Liver (tissue), 9 donors: ENCODE results near the gene SF1. TPM values are rescaled to one million over a fixed set of nuclear protein-coding genes. Genes with fewer than 3 reads are reported as not detected.

ENCODE experiments used
- DNase-seq: peaks from one replicate; pipeline ENCODE4 v3.0.0-alpha.2; 2017; ENCODE audit warnings: low spot score
- H3K27ac ChIP-seq, 2 donors: one replicate each; pipeline ENCODE4 v1.7.0; 2013; ENCODE audit warnings: inconsistent platforms in 2 of 2, low read length in 2 of 2, control low read depth in 1 of 2, low read depth in 1 of 2, mild to moderate bottlenecking in 1 of 2
- H3K27me3 ChIP-seq, 4 donors: one replicate each; pipeline versions ENCODE4 v1.6.1 to v1.7.0; 2013; ENCODE audit warnings: low read length in 3 of 4, inconsistent platforms in 1 of 4, mild to moderate bottlenecking in 1 of 4, moderate library complexity in 1 of 4; ENCODE audit not compliant: control insufficient read depth in 4 of 4, insufficient read depth in 4 of 4
- H3K36me3 ChIP-seq, 4 donors: one replicate each; pipeline versions ENCODE4 v1.6.1 to v1.7.0; 2013; ENCODE audit warnings: low read length in 3 of 4, mild to moderate bottlenecking in 3 of 4, low read depth in 1 of 4, moderate library complexity in 1 of 4; ENCODE audit not compliant: control insufficient read depth in 4 of 4, insufficient read depth in 3 of 4
- H3K4me1 ChIP-seq, 4 donors: one replicate each; pipeline versions ENCODE4 v1.6.1 to v1.7.0; 2013; ENCODE audit warnings: low read length in 3 of 4, mild to moderate bottlenecking in 3 of 4, moderate library complexity in 1 of 4; ENCODE audit not compliant: control insufficient read depth in 4 of 4, insufficient read depth in 4 of 4
- H3K4me3 ChIP-seq, 3 donors: one replicate each; pipeline versions ENCODE4 v1.6.1 to v1.7.0; 2013; ENCODE audit warnings: low read length in 3 of 3, control low read depth in 1 of 3, low read depth in 1 of 3, mild to moderate bottlenecking in 1 of 3
- H3K9ac ChIP-seq, 2 donors: one replicate each; pipeline ENCODE4 v1.7.0; 2013; ENCODE audit warnings: low read length in 2 of 2, mild to moderate bottlenecking in 2 of 2, moderate library complexity in 2 of 2, control low read depth in 1 of 2, low read depth in 1 of 2
- H3K9me3 ChIP-seq, 4 donors: one replicate each; pipeline versions ENCODE4 v1.6.1 to v1.7.0; 2013; ENCODE audit warnings: low read length in 3 of 4; ENCODE audit not compliant: control insufficient read depth in 4 of 4
- ATF3 ChIP-seq: IDR thresholded peaks from 2 replicates; pipeline ENCODE4 v1.6.1; 2016; ENCODE audit warnings: antibody characterized with exemption
- CTCF ChIP-seq: fragments of 150-350 bp; IDR thresholded peaks from 2 replicates; pipeline ENCODE4 v1.5.1; 2017; ENCODE audit warnings: improper control_type of control experiment, low read depth, low read length; ENCODE audit not compliant: missing input control
- EGR1 ChIP-seq, 2 donors: IDR thresholded peaks; 2 replicates each; pipeline ENCODE4 v1.6.1; 2016 to 2018; ENCODE audit warnings: antibody characterized with exemption in 2 of 2, low read depth in 2 of 2
- FOXA1 ChIP-seq: IDR thresholded peaks from 2 replicates; pipeline ENCODE4 v1.6.1; 2016; ENCODE audit warnings: antibody characterized with exemption
- FOXA2 ChIP-seq: IDR thresholded peaks from 2 replicates; pipeline ENCODE4 v1.6.1; 2016; ENCODE audit warnings: antibody characterized with exemption
- GABPA ChIP-seq, 2 donors: IDR thresholded peaks in 1 of 2; conservative IDR thresholded peaks in 1 of 2; 2 replicates each; pipeline ENCODE4 v1.6.1; 2016; ENCODE audit warnings: antibody characterized with exemption in 2 of 2, mild to moderate bottlenecking in 1 of 2, moderate library complexity in 1 of 2
- HNF4A ChIP-seq, 2 donors: conservative IDR thresholded peaks; 2 replicates each; pipeline ENCODE4 v1.6.1; 2016; ENCODE audit warnings: antibody characterized with exemption in 2 of 2, mild to moderate bottlenecking in 2 of 2
- HNF4G ChIP-seq: IDR thresholded peaks from 2 replicates; pipeline ENCODE4 v1.6.1; 2016; ENCODE audit warnings: antibody characterized with exemption
- JUND ChIP-seq, 2 donors: IDR thresholded peaks; 2 replicates each; pipeline ENCODE4 v1.6.1; 2016; ENCODE audit warnings: antibody characterized with exemption in 2 of 2
- MAX ChIP-seq: IDR thresholded peaks from 2 replicates; pipeline ENCODE4 v1.6.1; 2016; ENCODE audit warnings: antibody characterized with exemption
- NR2F2 ChIP-seq: IDR thresholded peaks from 2 replicates; pipeline ENCODE4 v1.6.1; 2016; ENCODE audit warnings: antibody characterized with exemption
- RAD21 ChIP-seq, 2 donors: IDR thresholded peaks; 2 replicates each; pipeline ENCODE4 v1.6.1; 2016; ENCODE audit warnings: antibody characterized with exemption in 2 of 2, mild to moderate bottlenecking in 2 of 2
- REST ChIP-seq: IDR thresholded peaks from 2 replicates; pipeline ENCODE4 v1.6.1; 2016; ENCODE audit warnings: antibody characterized with exemption, mild to moderate bottlenecking
- RXRA ChIP-seq, 2 donors: IDR thresholded peaks; 2 replicates each; pipeline ENCODE4 v1.6.1; 2017 to 2018; ENCODE audit warnings: antibody characterized with exemption in 2 of 2, mild to moderate bottlenecking in 1 of 2
- SP1 ChIP-seq: IDR thresholded peaks from 2 replicates; pipeline ENCODE4 v1.6.1; 2018; ENCODE audit warnings: antibody characterized with exemption, mild to moderate bottlenecking
- TAF1 ChIP-seq: conservative IDR thresholded peaks from 2 replicates; pipeline ENCODE4 v1.6.1; 2016; ENCODE audit warnings: antibody characterized with exemption, mild to moderate bottlenecking
- YY1 ChIP-seq: IDR thresholded peaks from 2 replicates; pipeline ENCODE4 v1.6.1; 2016; ENCODE audit warnings: antibody characterized with exemption, mild to moderate bottlenecking
- ZBTB33 ChIP-seq: IDR thresholded peaks from 2 replicates; pipeline ENCODE4 v1.6.1; 2016; ENCODE audit warnings: antibody characterized with exemption
- WGBS: extraction: QIAGEN DNeasy Blood & Tissue Kit; methylation state at CpG from one replicate; pipeline ENCODE4 v1.1.7; 2013; 5-methylcytosine and 5-hydroxymethylcytosine counted together
- polyA plus RNA-seq, 2 donors: library from polyadenylated mRNA; stranded (reverse) in 1 of 2; unstranded in 1 of 2; fragments of 200-250 nt in 1 of 2; fragments of >200 nt in 1 of 2; fragmentation: Nextera tagmentation in 1 of 2; extraction: Ambion mirVana in 1 of 2; gene quantifications; one replicate each; pipeline versions ENCODE4 v1.2.1 to v1.2.3, GENCODE V29; 2013 to 2015
- total RNA-seq, 2 donors: library from RNA; depleted of rRNA; stranded (reverse); fragments of >200 nt; gene quantifications; one replicate each; pipeline ENCODE4 v1.2.3, GENCODE V29; 2014
- donor health status: healthy.
- donor health status: healthy.
- donor health status: healthy.
- donor health status: healthy.
- donor health status: healthy.

The SF1 gene
- total and polyA plus RNA-seq, 4 donors: 44.9 to 135 (median 50.1) TPM

- DNase-seq: no peak
- 94% methylated on average over 13 of the region's 13 CpGs for WGBS
- no peak for TF ChIP-seq TAF1
- no peak for TF ChIP-seq RXRA (IDR thresholded peaks at IDR 0.05)
- TF ChIP-seq EGR1 (IDR thresholded peaks at IDR 0.05; ENCODE audit: low read depth in 2 of 2): no peak
- TF ChIP-seq FOXA1: no peak
- TF ChIP-seq YY1: no peak
- no peak for TF ChIP-seq FOXA2
- TF ChIP-seq HNF4G: no peak
- no peak for TF ChIP-seq JUND (IDR thresholded peaks at IDR 0.05)
- no peak for TF ChIP-seq MAX
- no peak for TF ChIP-seq SP1
- no peak for TF ChIP-seq ATF3
- TF ChIP-seq CTCF: no peak
- TF ChIP-seq REST: no peak
- TF ChIP-seq RAD21 (IDR thresholded peaks at IDR 0.05): no peak
- Histone ChIP-seq H3K4me3 (no peak overlapping the region), H3K9me3 (no peaks in the 10 kb centered on the region), H3K4me1 (peaks cover 0 to 2% (median under 1%) of the 10 kb centered on the region in 4 donors), H3K9ac (no peak overlapping the region), H3K27me3 (no peaks in the 10 kb centered on the region), H3K27ac (no peak overlapping the region), H3K36me3 (no peaks in the 10 kb centered on the region)
Observed at GRCh38 chr11:64750361-64751054, 27.8 kb downstream of the SF1 start.

- H3K27me3 ChIP-seq: no peaks in the 10 kb centered on the region
- no peak overlapping the region for H3K9ac ChIP-seq
- H3K36me3 ChIP-seq: no peaks in the 10 kb centered on the region
- no peaks in the 10 kb centered on the region for H3K9me3 ChIP-seq
- no peak overlapping the region for H3K27ac ChIP-seq
- H3K4me3 ChIP-seq: no peak overlapping the region
- 92% methylated on average over 15 of the region's 15 CpGs for WGBS
- DNase-seq: no peak
- H3K4me1 ChIP-seq: peaks cover 6 to 14% (median 13%) of the 10 kb centered on the region in 4 donors
- no peak for TF ChIP-seq HNF4G
- TF ChIP-seq NR2F2: no peak
- TF ChIP-seq MAX: no peak
- TF ChIP-seq TAF1: no peak
- no peak for TF ChIP-seq FOXA2
- no peak for TF ChIP-seq GABPA (IDR thresholded peaks at IDR 0.05 in 1 of 2, conservative IDR thresholded peaks at IDR 0.05 in 1 of 2)
- no peak for TF ChIP-seq ZBTB33
- TF ChIP-seq SP1: no peak
- no peak for TF ChIP-seq FOXA1
- TF ChIP-seq RAD21 (IDR thresholded peaks at IDR 0.05): no peak
- TF ChIP-seq YY1: no peak
- no peak for TF ChIP-seq JUND (IDR thresholded peaks at IDR 0.05)
- TF ChIP-seq HNF4A (conservative IDR thresholded peaks at IDR 0.05): no peak
- no peak for TF ChIP-seq REST
- TF ChIP-seq RXRA (IDR thresholded peaks at IDR 0.05): no peak
Observed at GRCh38 chr11:64747961-64748665, 30.2 kb downstream of the SF1 start.
